Astrocyte of the spinal cord (primary cell): Measurements from ENCODE around the gene INAFM2.

Source experiments
- DNase-seq: peaks from one replicate; pipeline ENCODE4 v3.0.0; 2011; ENCODE audit warnings: low read depth, low spot score
- H3K4me3 ChIP-seq: 2 replicates; pipeline ENCODE4 v1.5.1; 2011; ENCODE audit warnings: low read depth, mild to moderate bottlenecking, low read length, moderate library complexity
- CTCF ChIP-seq: IDR thresholded peaks from 2 replicates; pipeline ENCODE4 v1.5.1; 2012; ENCODE audit warnings: low read depth, mild to moderate bottlenecking, low read length, inconsistent platforms
- in situ Hi-C: cut with HindIII; loops from 2 replicates; pipeline ENCODE4 v1.10.0; 2017; ENCODE audit warnings: low sequenced_read_pairs

INAFM2 gene

GRCh38 chr15:40314723-40315276 lies 8.7 kb upstream of the INAFM2 start:
- TF ChIP-seq CTCF = no peak
- no peak for DNase-seq
- H3K4me3 ChIP-seq = no peak overlapping the region
- in situ Hi-C loops = no loop called here

- DNase-seq = no peak
- in situ Hi-C loops = no loop called here
- no peak for TF ChIP-seq CTCF
- no peak overlapping the region for H3K4me3 ChIP-seq
Observed at GRCh38 chr15:40316931-40317330, 6.6 kb upstream of the INAFM2 start.

GRCh38 chr15:40317580-40317979 lies 5.9 kb upstream of the INAFM2 start:
- TF ChIP-seq CTCF = no peak
- no peak overlapping the region for H3K4me3 ChIP-seq
- in situ Hi-C loops = no loop called here
- no peak for DNase-seq

GRCh38 chr15:40320409-40320808 lies 3.1 kb upstream of the INAFM2 start:
- H3K4me3 ChIP-seq = no peak overlapping the region
- in situ Hi-C loops = no loop called here
- no peak for TF ChIP-seq CTCF
- DNase-seq = no peak

- TF ChIP-seq CTCF = peak; percentile 94
- no peak overlapping the region for H3K4me3 ChIP-seq
- in situ Hi-C loops = no loop called here
- peak; percentile 70 for DNase-seq
Observed at GRCh38 chr15:40320931-40321371, 2.5 kb upstream of the INAFM2 start.

- peak; percentile 40 for DNase-seq
- H3K4me3 ChIP-seq = peak overlapping the region; percentile 23
- TF ChIP-seq CTCF = no peak
- in situ Hi-C loops = no loop called here
Observed at GRCh38 chr15:40322531-40323238, 807 bp upstream of the INAFM2 start.
